ENCODE data around the gene PTPRN2.

Gene PTPRN2

DNA sequence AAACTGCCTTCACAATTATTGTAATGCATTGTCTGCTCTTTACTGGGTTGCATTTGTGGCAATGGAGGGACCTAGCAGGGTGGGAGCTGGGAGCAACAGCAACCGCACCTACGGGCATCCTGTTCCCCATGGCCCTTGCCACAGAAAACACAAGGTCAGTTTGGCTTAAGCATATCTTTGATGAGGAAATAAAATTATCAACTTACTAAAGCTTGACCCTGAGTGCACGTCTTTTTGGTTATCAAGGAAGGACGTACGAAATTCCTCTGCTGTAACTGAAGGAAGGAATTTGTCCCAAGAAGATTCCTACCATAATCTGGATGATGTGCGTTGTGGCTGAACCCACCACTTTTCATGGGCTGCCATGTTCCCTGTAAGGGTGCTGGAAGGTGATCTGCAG is 19.9 kb upstream of the PTPRN2 start:
- Mint-ChIP-seq H3K27me3 (no peaks in the 10 kb centered on the region), H3K27ac (no peak overlapping the region), H3K4me3 (no peak overlapping the region), H3K4me1 (peaks cover 4% of the 10 kb centered on the region), H3K36me3 (no peaks in the 10 kb centered on the region), H3K9me3 (no peaks in the 10 kb centered on the region)

DNA sequence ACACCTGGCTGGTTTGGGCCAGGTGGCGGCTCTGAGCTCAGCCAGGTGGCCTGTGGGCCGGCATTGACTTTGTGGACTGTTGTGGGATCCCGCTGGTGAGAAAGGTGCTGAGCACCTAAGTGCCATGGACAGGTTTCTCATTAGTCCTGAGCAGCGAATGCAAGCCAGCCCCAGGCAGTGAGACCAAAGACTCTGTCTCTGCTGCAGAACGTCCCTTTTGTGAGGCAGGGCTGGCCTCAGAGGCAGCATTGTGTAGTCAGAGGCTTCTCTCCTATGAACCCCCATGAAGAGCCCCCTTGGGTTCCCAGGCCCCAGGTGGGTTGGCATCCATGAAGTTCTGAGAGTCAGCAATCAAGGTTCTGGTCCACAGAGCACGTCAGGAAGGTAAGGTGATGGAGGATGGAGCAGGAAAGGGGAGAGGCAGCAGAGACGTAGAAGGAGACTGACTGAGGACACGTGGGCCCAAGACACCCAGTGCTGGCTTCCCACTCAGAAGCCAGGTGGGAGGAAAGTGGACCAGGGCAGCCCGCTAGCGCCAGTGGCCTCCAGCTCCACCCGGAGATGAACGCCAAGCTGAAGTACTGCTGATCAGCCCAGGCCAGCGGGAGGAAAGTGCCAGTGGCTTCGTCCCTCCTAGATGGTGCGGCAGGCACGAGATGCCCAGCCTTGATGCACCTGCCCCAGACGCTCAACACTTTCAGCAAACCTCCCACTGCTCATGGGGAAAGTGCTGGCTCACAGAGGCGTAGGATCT is 19.2 kb upstream of the PTPRN2 start:
- Mint-ChIP-seq H3K36me3 (no peaks in the 10 kb centered on the region), H3K27ac (no peak overlapping the region), H3K4me1 (peaks cover 4% of the 10 kb centered on the region), H3K27me3 (no peaks in the 10 kb centered on the region), H3K4me3 (no peak overlapping the region), H3K9me3 (no peaks in the 10 kb centered on the region)

DNA sequence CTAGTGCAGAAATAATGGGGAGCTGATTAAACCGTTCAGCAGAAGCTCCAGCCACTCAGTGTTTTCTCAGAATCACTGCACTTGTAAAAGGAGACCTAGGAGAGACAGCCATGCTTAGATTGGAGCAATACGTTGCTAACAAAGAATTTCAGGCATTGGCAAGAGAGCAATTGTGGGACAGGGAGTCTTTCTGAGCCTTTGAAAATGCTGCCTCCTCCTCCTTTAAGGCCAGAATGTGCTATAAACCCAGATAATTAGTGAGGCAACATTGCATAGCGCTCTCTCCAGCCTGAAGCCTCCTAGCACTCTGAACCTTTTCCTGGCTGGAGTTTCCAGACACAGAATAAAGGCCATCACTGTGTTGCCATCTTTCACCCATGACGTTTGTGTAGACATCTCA is 18.5 kb upstream of the PTPRN2 start:
- no peaks in the 10 kb centered on the region for H3K27me3 Mint-ChIP-seq
- H3K27ac Mint-ChIP-seq: no peak overlapping the region
- no peaks in the 10 kb centered on the region for H3K36me3 Mint-ChIP-seq
- no peaks in the 10 kb centered on the region for H3K9me3 Mint-ChIP-seq
- H3K4me1 Mint-ChIP-seq: no peaks in the 10 kb centered on the region
- H3K4me3 Mint-ChIP-seq: no peak overlapping the region

DNA sequence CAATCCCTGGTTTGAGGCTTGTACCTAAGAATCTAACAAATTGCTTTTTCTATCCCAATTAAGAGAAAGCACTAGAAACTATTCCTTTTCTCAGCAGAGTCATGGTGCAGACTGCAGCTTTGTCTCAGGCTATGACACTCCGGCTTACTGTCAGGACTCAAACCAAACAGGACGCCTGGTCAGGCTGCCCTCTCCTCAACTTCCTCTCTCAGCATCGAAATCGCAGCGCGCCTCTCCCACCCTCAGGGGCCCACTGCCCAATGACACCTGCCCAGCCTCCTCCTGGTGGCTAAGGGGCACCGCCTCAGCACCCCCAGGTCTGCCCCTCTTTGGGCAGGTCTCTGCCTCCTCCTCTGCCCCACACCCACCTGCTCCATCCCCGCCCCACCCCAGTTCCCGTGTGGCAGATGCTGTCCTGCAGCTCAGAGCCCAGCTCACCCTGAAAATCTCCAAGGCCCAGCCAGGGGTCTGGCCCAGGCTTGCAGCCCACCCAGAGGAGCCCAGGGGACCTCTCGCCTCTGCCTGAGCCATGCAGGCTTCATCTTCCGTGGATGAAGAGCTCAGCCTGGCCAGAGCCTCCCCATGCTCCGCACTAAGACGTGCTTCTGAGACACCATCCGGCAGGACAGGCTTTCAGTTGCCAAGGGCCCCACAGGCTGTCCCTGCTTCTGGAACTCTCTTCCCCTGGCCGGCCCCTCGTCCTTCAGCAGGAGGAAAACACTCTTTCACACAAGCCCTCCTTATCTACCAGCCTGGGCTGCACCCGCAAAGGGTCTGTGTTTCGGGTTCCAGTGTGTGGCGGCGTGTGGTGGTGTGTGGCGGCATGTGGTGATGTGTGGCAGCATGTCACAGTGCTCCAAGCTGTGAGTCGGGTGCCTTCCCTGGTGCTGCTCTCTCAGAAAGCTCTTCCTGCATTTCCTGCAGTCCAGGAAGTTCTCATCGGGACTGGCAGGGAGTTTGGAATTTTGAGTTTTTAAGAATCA is 16.4 kb upstream of the PTPRN2 start:
- H3K4me1 Mint-ChIP-seq: no peaks in the 10 kb centered on the region
- H3K27me3 Mint-ChIP-seq: no peaks in the 10 kb centered on the region
- H3K27ac Mint-ChIP-seq: no peak overlapping the region
- no peak overlapping the region for H3K4me3 Mint-ChIP-seq
- peaks cover 2% of the 10 kb centered on the region for H3K36me3 Mint-ChIP-seq
- H3K9me3 Mint-ChIP-seq: no peaks in the 10 kb centered on the region

DNA sequence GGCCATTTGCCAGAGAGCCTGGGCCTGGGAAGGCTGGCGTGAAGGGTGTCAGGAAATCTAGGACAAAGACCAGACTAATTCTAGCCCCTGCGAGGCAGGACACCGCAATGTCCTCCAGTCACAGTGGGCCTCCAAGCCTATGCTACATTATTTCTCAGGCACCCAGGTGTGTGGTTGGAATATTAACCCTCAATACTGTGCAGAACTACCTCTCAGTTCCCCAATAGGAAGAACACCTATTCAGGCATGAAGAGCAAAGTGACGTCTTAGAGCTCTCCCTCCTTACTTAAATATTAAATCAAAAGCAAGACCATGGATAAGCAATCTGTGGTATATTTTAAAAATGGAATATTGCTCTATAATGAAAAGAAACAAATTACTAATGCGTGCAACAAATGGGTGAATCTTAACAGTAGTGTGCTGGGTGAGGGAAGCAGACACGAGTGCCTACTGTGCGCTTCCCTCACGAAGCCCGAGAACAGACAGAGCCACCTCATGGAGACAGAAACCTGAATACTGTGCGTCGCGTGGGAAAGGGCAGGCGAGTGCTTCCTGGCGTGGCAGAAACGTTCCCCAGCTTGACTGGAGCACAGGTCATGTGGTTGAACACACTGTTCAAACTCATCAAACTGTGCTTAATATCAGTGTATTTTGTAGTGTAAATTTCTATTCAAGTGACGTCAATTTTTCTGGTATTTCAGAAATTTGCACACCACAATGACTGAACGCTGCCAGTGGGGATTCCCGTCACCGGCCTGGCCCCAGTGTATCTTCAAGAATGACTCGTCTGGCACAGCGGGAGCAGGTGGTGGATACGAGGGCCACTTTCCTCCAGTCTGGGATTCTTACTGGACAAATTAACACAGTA is 15.5 kb upstream of the PTPRN2 start:
- Mint-ChIP-seq H3K4me3 (no peak overlapping the region), H3K27me3 (no peaks in the 10 kb centered on the region), H3K9me3 (no peaks in the 10 kb centered on the region), H3K4me1 (no peaks in the 10 kb centered on the region), H3K36me3 (peaks cover 2% of the 10 kb centered on the region), H3K27ac (no peak overlapping the region)

DNA sequence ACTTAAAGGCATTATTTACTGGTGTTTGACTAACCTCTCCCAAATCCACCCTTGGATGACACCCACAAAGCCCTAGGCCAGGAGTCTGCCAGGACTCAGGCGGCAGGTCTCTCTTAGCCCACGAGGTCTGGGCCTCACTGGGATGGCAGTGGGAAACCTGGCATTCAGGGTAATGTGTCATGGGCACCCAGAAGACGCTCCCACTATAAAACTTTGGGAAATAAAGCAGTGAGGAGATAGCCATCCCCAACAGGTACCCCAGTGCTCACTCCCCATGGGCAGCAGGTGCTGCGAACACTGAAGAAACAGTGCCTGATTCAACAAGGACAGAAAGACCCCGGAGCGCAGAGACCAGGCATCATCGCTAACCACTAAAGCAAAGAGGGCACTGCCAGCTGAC is 14.4 kb upstream of the PTPRN2 start:
- H3K4me1 Mint-ChIP-seq: no peaks in the 10 kb centered on the region
- no peak overlapping the region for H3K27ac Mint-ChIP-seq
- H3K36me3 Mint-ChIP-seq: peaks cover 2% of the 10 kb centered on the region
- H3K27me3 Mint-ChIP-seq: no peaks in the 10 kb centered on the region
- H3K4me3 Mint-ChIP-seq: no peak overlapping the region
- no peaks in the 10 kb centered on the region for H3K9me3 Mint-ChIP-seq

DNA sequence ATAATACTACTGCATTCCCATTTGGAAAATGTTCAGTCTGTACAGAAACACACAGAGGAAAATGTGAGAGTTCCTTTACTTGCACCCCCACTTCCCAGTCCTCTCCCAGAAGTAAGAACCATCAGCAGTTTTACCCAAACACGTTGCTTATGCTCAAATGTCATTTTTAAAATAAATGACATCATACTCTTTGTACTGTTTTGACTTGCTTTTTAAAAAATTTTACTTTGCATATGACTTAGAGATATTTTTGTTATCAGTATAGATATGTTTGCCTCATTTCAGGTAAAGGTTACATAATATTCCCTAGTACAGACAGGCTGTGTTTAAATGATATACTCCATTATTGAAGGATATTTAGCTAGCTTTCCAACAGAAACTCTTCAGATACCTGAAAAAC is 13.5 kb upstream of the PTPRN2 start:
- no peaks in the 10 kb centered on the region for H3K27me3 Mint-ChIP-seq
- no peaks in the 10 kb centered on the region for H3K9me3 Mint-ChIP-seq
- H3K4me1 Mint-ChIP-seq: no peaks in the 10 kb centered on the region
- no peak overlapping the region for H3K4me3 Mint-ChIP-seq
- H3K27ac Mint-ChIP-seq: no peak overlapping the region
- peaks cover 2% of the 10 kb centered on the region for H3K36me3 Mint-ChIP-seq

DNA sequence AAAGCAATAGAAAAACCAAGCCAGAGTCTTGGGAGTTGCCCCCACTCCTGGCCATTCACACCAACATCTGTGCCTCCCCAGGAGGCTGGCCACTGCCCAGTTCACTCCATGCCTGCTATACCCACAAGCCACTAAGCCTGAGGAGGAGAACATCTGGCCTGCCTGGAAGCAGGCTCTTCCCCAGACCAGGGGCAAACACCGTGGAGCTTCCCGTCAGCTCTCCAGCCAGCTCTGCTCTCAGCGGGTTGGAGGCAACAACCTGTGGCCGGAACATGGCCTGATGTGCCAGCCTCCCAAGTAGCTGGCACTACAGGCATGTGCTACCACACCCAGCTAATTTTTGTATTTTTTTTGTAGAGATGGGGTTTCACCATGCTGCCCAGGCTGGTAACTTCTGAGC is 9.1 kb upstream of the PTPRN2 start:
- H3K4me3 Mint-ChIP-seq: no peak overlapping the region
- H3K27ac Mint-ChIP-seq: no peak overlapping the region
- no peaks in the 10 kb centered on the region for H3K27me3 Mint-ChIP-seq
- peaks cover 4% of the 10 kb centered on the region for H3K9me3 Mint-ChIP-seq
- peaks cover 2% of the 10 kb centered on the region for H3K36me3 Mint-ChIP-seq
- no peaks in the 10 kb centered on the region for H3K4me1 Mint-ChIP-seq

DNA sequence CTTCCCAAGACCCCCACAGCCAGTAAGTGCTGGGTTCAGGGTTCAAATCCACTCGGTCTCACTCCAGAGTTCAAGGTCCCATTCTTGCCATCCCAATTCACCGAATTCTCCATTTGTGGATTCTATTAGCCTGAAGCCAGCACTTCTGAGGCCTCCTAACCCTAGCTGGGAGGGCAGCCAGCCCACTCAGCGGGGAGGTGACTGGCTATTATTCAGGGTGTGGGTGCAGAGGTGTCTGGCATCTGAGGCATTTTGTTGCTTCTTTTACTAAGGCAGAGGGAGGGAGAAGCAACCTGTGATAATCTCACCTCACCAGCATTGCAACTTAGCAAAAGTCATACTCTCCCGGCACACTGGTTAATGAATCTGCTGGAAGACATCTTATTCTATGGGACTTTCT is 8.7 kb upstream of the PTPRN2 start:
- Mint-ChIP-seq H3K4me1 (no peaks in the 10 kb centered on the region), H3K4me3 (no peak overlapping the region), H3K27me3 (no peaks in the 10 kb centered on the region), H3K9me3 (peaks cover 4% of the 10 kb centered on the region), H3K36me3 (peaks cover 2% of the 10 kb centered on the region), H3K27ac (no peak overlapping the region)

DNA sequence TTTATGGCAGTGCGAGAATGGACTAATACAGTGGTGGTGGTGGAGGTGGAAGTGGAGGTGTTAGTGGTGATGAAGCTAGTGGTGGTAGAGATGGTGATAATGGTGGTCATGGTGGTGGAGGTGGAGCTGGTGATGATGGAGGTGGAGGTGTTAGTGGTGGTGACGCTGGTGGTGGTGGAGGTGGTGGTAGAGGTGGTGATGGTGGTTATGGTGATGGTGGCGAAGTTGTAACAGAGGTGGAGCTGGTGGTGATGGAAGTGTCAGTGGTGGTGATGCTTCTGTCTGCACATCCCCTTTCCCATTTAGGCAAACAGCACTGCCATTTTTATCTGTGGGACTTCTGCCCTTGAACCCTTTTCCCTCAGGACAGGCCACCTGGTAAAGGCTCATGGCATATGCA is 7.4 kb upstream of the PTPRN2 start:
- H3K27me3 Mint-ChIP-seq: no peaks in the 10 kb centered on the region
- no peak overlapping the region for H3K27ac Mint-ChIP-seq
- H3K36me3 Mint-ChIP-seq: no peaks in the 10 kb centered on the region
- no peaks in the 10 kb centered on the region for H3K4me1 Mint-ChIP-seq
- no peak overlapping the region for H3K4me3 Mint-ChIP-seq
- H3K9me3 Mint-ChIP-seq: peaks cover 4% of the 10 kb centered on the region

DNA sequence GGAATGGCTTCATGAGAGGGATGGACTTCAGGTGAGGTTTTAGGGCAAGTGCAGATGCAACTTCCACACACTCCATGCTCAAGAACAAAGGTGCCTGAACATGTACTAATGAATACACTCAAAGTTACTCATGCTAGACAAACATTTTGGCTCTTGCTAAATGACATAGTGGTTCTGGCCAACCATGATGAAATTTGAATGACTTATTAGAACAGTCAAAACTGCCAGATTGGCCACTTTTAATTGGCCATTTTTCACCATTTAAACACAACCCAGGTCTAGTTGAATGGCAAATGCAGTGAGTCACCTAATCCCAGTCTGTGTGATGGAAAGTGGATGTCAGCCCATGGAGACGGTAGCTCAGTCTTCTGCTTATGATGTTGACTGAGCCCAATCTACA is 4.9 kb upstream of the PTPRN2 start:
- Mint-ChIP-seq H3K4me3 (no peak overlapping the region), H3K4me1 (no peaks in the 10 kb centered on the region), H3K27me3 (peaks cover 13% of the 10 kb centered on the region), H3K36me3 (no peaks in the 10 kb centered on the region), H3K27ac (no peak overlapping the region), H3K9me3 (peaks cover 4% of the 10 kb centered on the region)

DNA sequence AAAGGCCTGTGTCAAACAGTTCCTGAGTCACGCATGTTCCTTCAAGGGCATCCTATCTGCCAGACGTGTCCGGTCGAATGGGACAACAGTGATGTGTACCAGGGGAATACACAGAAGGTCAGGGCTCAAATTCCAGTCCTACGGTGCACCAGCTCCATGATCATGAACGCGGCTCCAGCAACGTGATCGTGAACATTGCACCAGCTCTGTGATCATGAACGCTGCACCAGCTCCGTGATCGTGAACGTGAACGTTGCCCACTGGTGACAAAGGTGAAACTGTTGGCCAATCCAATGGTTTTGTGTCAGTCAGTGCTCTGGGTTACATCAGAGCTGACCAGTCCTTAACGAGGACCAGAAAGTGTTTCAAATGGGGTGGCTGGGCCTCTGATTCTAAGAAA is 4.3 kb upstream of the PTPRN2 start:
- peaks cover 4% of the 10 kb centered on the region for H3K9me3 Mint-ChIP-seq
- H3K27me3 Mint-ChIP-seq: peaks cover 13% of the 10 kb centered on the region
- H3K27ac Mint-ChIP-seq: no peak overlapping the region
- no peaks in the 10 kb centered on the region for H3K4me1 Mint-ChIP-seq
- H3K4me3 Mint-ChIP-seq: no peak overlapping the region
- no peaks in the 10 kb centered on the region for H3K36me3 Mint-ChIP-seq

DNA sequence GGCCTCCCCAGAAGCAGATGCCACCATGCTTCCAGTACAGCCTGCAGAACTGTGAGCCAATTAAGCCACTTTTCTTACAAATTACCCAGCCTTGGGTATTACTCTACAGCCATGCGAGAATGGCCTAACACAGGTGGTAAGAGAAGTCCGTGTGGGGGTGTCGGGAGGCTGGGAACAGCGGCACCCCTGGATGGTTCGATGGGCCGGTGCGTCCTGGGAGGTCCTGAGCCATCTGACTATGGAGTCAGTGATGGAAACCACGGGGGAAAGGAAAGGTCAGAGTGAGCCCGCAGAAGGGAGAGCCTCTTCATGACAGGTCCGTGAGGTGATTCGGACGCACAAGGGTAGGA is 2.5 kb upstream of the PTPRN2 start:
- H3K9me3 Mint-ChIP-seq: peaks cover 4% of the 10 kb centered on the region
- H3K36me3 Mint-ChIP-seq: no peaks in the 10 kb centered on the region
- peaks cover 22% of the 10 kb centered on the region for H3K27me3 Mint-ChIP-seq
- no peak overlapping the region for H3K4me3 Mint-ChIP-seq
- H3K27ac Mint-ChIP-seq: no peak overlapping the region
- peaks cover 10% of the 10 kb centered on the region for H3K4me1 Mint-ChIP-seq

DNA sequence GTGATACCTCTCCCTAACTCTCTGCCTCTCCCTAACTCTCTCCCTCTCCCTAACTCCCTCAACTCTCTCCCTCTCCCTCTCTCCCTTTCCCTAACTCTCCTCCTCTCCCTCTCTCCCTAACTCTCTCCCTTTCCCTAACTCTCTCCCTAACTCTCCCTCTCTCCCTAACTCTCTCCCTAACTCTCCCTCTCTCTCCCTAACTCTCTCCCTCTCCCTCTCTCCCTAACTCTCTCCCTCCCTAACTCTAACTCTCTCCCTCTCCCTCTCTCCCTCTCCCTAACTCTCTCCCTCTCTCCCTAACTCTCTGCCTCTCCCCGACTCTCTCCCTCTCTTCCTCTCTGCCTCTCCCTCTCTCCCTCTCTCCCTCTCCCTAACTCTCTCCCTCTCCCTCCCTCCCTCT is 2.0 kb upstream of the PTPRN2 start:
- peaks cover 4% of the 10 kb centered on the region for H3K9me3 Mint-ChIP-seq
- no peak overlapping the region for H3K4me3 Mint-ChIP-seq
- H3K27ac Mint-ChIP-seq: no peak overlapping the region
- no peaks in the 10 kb centered on the region for H3K36me3 Mint-ChIP-seq
- peaks cover 25% of the 10 kb centered on the region for H3K27me3 Mint-ChIP-seq
- peaks cover 10% of the 10 kb centered on the region for H3K4me1 Mint-ChIP-seq

DNA sequence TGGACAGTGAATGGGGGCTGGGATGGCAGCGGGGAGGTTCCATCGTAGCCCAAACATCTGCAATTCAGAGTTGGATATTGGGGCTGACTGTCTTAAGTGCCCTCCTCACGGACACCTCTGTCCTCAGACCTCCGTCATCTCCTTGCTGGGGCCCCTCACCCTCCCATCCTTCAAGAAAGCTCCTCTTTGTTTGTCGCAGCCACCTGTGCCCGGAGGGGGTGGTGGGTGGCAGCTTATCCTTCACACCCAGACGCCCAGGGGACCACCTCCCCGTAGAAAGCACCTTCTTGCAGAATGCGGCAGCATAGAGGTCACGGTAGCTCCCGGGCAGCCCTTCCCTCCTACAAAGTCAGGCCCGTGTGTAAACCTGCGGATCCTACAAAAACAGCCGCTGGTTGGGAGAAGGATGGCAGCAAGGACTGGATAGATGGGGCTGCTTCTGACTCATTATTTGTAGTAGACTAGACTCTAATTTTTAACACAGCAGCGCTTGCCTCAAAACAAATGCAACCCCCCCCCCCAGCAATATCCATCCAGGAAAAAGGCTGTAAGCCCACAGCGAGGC is 1.3 kb upstream of the PTPRN2 start:
- H3K36me3 Mint-ChIP-seq: no peaks in the 10 kb centered on the region
- H3K4me3 Mint-ChIP-seq: peak overlapping the region; percentile 58
- peaks cover 30% of the 10 kb centered on the region for H3K27me3 Mint-ChIP-seq
- peaks cover 8% of the 10 kb centered on the region for H3K9me3 Mint-ChIP-seq
- H3K4me1 Mint-ChIP-seq: peaks cover 15% of the 10 kb centered on the region
- peak overlapping the region; percentile 30 for H3K27ac Mint-ChIP-seq
